ES-I3 (cell line): ENCODE measurements around the gene PNLIPRP1.

ENCODE experiments used
- H3K36me3 ChIP-seq: 2 replicates; pipeline ENCODE4 v1.6.1; 2013; ENCODE audit warnings: mild to moderate bottlenecking, low read length, control low read depth, moderate library complexity; ENCODE audit not compliant: insufficient read depth
- H3K4me1 ChIP-seq: 2 replicates; pipeline ENCODE4 v1.6.1; 2013; ENCODE audit warnings: mild to moderate bottlenecking, control low read depth, low read length; ENCODE audit not compliant: insufficient read depth
- H3K9ac ChIP-seq: 2 replicates; pipeline ENCODE4 v1.6.1; 2013; ENCODE audit warnings: low read depth, mild to moderate bottlenecking, low read length, moderate library complexity
- H3K9me3 ChIP-seq: 2 replicates; pipeline ENCODE4 v1.6.1; 2013; ENCODE audit warnings: mild to moderate bottlenecking, low read length, moderate library complexity; ENCODE audit not compliant: control insufficient read depth, insufficient read depth

The PNLIPRP1 gene

GRCh38 chr10:116632596-116633215, 41.9 kb downstream of the PNLIPRP1 start:
- H3K9me3 ChIP-seq: no peaks in the 10 kb centered on the region
- H3K4me1 ChIP-seq: peaks cover 6% of the 10 kb centered on the region; the same call in 1 of the 2 replicates
- no peaks in the 10 kb centered on the region for H3K36me3 ChIP-seq
- H3K9ac ChIP-seq: no peak overlapping the region

- H3K9ac ChIP-seq: no peak overlapping the region
- no peaks in the 10 kb centered on the region for H3K36me3 ChIP-seq
- H3K9me3 ChIP-seq: no peaks in the 10 kb centered on the region
- H3K4me1 ChIP-seq: peaks cover 6% of the 10 kb centered on the region; the same call in 1 of the 2 replicates
Measured at GRCh38 chr10:116633216-116633600, 42.4 kb downstream of the PNLIPRP1 start.

GRCh38 chr10:116634126-116634975, 43.6 kb downstream of the PNLIPRP1 start:
- no peaks in the 10 kb centered on the region for H3K9me3 ChIP-seq
- H3K36me3 ChIP-seq: no peaks in the 10 kb centered on the region
- peaks cover 6% of the 10 kb centered on the region; the same call in 1 of the 2 replicates for H3K4me1 ChIP-seq
- no peak overlapping the region for H3K9ac ChIP-seq

GRCh38 chr10:116636385-116636784, 45.6 kb downstream of the PNLIPRP1 start:
- H3K36me3 ChIP-seq: no peaks in the 10 kb centered on the region
- no peak overlapping the region for H3K9ac ChIP-seq
- no peaks in the 10 kb centered on the region; the same call in 1 of the 2 replicates for H3K9me3 ChIP-seq
- peaks cover 6% of the 10 kb centered on the region; the same call in 1 of the 2 replicates for H3K4me1 ChIP-seq

DNA sequence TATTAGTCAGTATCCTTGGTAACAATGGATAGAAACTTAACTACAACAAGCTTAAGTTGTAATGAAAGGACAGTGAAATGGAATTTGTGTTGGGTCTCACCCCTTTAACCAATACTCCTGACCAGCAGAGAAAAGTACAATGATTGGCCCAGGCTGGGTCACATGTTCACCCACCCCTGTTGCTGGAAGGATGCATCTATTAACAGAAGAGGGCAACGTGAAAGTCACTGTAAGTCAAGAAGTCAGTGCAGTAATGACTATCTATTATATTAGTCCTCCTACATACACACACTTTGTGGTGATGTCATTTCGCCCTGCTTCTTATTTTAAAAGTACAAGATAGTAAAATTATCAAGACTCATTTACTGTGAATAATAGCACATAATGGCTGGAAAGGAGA, 46.2 kb downstream of the PNLIPRP1 start:
- Histone ChIP-seq H3K9ac (no peak overlapping the region), H3K36me3 (no peaks in the 10 kb centered on the region), H3K9me3 (no peaks in the 10 kb centered on the region; the same call in 1 of the 2 replicates), H3K4me1 (peaks cover 6% of the 10 kb centered on the region; the same call in 1 of the 2 replicates)

- no peaks in the 10 kb centered on the region; the same call in 1 of the 2 replicates for H3K9me3 ChIP-seq
Measured at GRCh38 chr10:116637830-116638229, 47.1 kb downstream of the PNLIPRP1 start.

GRCh38 chr10:116646502-116646901, 55.7 kb downstream of the PNLIPRP1 start:
- H3K4me1 ChIP-seq: no peaks in the 10 kb centered on the region
- no peaks in the 10 kb centered on the region for H3K9me3 ChIP-seq

More at GRCh38 chr10:116637830-116638229, 47.1 kb downstream of the PNLIPRP1 start:
- Histone ChIP-seq H3K4me1 (peaks cover 6% of the 10 kb centered on the region; the same call in 1 of the 2 replicates), H3K36me3 (no peaks in the 10 kb centered on the region), H3K9ac (no peak overlapping the region)

GRCh38 chr10:116648903-116649302, 58.1 kb downstream of the PNLIPRP1 start:
- H3K9me3 ChIP-seq: no peaks in the 10 kb centered on the region
- H3K36me3 ChIP-seq: no peaks in the 10 kb centered on the region
- no peaks in the 10 kb centered on the region for H3K4me1 ChIP-seq
- no peak overlapping the region for H3K9ac ChIP-seq

More at GRCh38 chr10:116646502-116646901, 55.7 kb downstream of the PNLIPRP1 start:
- Histone ChIP-seq H3K9ac (no peak overlapping the region), H3K36me3 (no peaks in the 10 kb centered on the region)

- Histone ChIP-seq H3K9ac (no peak overlapping the region), H3K4me1 (no peaks in the 10 kb centered on the region), H3K9me3 (no peaks in the 10 kb centered on the region), H3K36me3 (no peaks in the 10 kb centered on the region)
Measured at GRCh38 chr10:116653885-116654284, 63.1 kb downstream of the PNLIPRP1 start.

GRCh38 chr10:116654816-116655215, 64.1 kb downstream of the PNLIPRP1 start:
- Histone ChIP-seq H3K36me3 (no peaks in the 10 kb centered on the region), H3K4me1 (no peaks in the 10 kb centered on the region), H3K9me3 (no peaks in the 10 kb centered on the region), H3K9ac (no peak overlapping the region)

GRCh38 chr10:116655568-116655967, 64.8 kb downstream of the PNLIPRP1 start:
- Histone ChIP-seq H3K36me3 (no peaks in the 10 kb centered on the region), H3K9ac (no peak overlapping the region), H3K4me1 (no peaks in the 10 kb centered on the region), H3K9me3 (no peaks in the 10 kb centered on the region)

- H3K9ac ChIP-seq: no peak overlapping the region
- no peaks in the 10 kb centered on the region for H3K4me1 ChIP-seq
- H3K36me3 ChIP-seq: no peaks in the 10 kb centered on the region
- no peaks in the 10 kb centered on the region for H3K9me3 ChIP-seq
Measured at GRCh38 chr10:116656044-116656443, 65.3 kb downstream of the PNLIPRP1 start.

DNA sequence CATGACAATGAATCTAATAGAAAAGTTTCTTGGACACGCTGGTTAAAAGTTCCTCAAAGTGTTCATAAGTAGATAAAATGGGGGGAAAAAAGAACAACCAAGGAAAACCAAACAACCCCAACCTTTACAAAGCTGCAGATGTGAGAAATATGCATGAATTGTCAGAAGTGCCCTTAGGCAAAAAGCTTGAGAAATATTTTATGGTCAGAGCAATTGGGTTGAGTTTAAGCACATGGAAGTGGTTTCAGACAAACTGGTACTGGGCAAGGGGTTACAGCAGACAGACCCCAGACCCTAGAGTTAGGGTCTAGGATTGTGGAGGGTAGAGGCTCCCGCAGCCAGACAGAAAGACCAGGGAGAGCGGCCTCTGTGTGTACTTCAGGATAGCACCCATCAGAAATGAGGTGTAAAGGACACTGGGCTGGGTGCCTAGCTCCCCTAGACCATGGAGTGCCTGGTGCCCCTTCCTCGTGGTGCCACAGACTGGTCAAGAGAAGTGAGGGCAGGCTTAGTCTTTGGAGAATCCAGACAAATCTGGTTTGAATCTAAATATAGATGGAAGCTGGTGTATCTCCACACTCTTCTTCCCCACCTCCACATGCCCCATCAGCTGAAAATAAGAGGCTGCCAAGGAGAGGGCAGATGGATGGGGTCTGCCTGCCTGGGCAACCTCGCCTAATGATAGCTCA, 67.2 kb downstream of the PNLIPRP1 start:
- H3K9me3 ChIP-seq: no peaks in the 10 kb centered on the region
- no peaks in the 10 kb centered on the region for H3K4me1 ChIP-seq
- no peak overlapping the region for H3K9ac ChIP-seq
- H3K36me3 ChIP-seq: no peaks in the 10 kb centered on the region
